ENCODE measurements around the gene WHRN. TPM values are rescaled to one million over a fixed set of nuclear protein-coding genes. Genes with fewer than 3 reads are reported as not detected.

Gene WHRN
- total RNA-seq, 1 donor from 2014 or later = 3.1 TPM

DNA sequence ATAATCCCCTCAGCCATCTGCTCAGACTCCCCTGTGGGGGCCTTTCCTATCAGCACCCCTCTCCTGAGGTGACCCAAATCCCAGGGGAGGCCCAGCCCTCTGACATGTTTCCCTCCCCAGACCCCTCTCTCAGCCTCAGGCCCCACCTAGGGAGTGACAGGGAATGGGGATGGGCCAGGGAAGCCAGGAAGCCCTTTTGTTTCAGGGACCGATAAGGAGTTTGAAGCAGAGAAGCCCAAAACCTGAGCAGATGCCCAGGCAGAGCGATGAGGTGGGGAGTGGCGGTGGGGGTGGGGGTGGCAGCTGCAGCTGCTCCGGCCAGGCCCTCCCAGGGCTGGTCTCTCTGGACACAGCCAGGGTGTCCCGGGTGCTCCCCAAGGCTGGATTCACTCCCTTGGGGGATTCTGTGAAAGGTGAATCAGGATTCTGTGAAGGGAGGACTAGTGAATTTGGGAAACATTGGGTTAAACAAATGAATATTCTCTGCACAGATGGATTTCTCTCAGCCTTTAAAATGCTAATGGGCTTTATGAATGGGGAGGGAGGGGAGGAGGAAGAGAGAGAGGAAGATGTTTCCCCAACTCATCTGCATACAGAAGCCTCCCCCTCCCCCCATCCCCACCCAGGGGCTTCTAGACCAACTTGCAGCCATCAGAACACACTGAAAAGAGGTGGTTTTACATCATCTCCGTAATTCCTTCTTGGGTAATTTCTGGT, 134.9 kb downstream of the WHRN start:
- DNase-seq = peak; percentile 46
- peaks cover 63% of the 10 kb centered on the region for H3K36me3 ChIP-seq

GRCh38 chr9:114369216-114370130, 135.8 kb downstream of the WHRN start:
- intact Hi-C loops (cut with DNase I) = no loop called here
- DNase-seq (peak; percentile 11), ATAC-seq (no peak)
- H3K36me3 ChIP-seq = peaks cover 63% of the 10 kb centered on the region
- no peak for TF ChIP-seq CTCF (IDR thresholded peaks at IDR 0.05)
- H3K4me3 ChIP-seq = no peak overlapping the region
- peak overlapping the region; percentile 55 for H3K27ac ChIP-seq
- H3K4me1 ChIP-seq = peaks cover 58% of the 10 kb centered on the region
- no peaks in the 10 kb centered on the region for H3K27me3 ChIP-seq
- H3K9me3 ChIP-seq = no peaks in the 10 kb centered on the region

More for the DNA sequence above, 134.9 kb downstream of the WHRN start:
- no peak for TF ChIP-seq CTCF (IDR thresholded peaks at IDR 0.05)
- peak overlapping the region; percentile 55 for H3K27ac ChIP-seq
- ATAC-seq = no peak
- no peaks in the 10 kb centered on the region for H3K27me3 ChIP-seq
- intact Hi-C loops (cut with DNase I) = no loop called here
- H3K9me3 ChIP-seq = no peaks in the 10 kb centered on the region
- H3K4me3 ChIP-seq = no peak overlapping the region
- peaks cover 54% of the 10 kb centered on the region for H3K4me1 ChIP-seq

- peak overlapping the region; percentile 71 for H3K27ac ChIP-seq
- no peaks in the 10 kb centered on the region for H3K9me3 ChIP-seq
- H3K27me3 ChIP-seq = no peaks in the 10 kb centered on the region
- intact Hi-C loops (cut with DNase I) = no loop called here
- peaks cover 64% of the 10 kb centered on the region for H3K4me1 ChIP-seq
- ATAC-seq = no peak
- DNase-seq = peak; percentile 55
- no peak overlapping the region for H3K4me3 ChIP-seq
- peaks cover 63% of the 10 kb centered on the region for H3K36me3 ChIP-seq
- TF ChIP-seq CTCF (IDR thresholded peaks at IDR 0.05) = no peak
These were observed 137.3 kb downstream of the WHRN start for GRCh38 chr9:114367772-114368569.

DNA sequence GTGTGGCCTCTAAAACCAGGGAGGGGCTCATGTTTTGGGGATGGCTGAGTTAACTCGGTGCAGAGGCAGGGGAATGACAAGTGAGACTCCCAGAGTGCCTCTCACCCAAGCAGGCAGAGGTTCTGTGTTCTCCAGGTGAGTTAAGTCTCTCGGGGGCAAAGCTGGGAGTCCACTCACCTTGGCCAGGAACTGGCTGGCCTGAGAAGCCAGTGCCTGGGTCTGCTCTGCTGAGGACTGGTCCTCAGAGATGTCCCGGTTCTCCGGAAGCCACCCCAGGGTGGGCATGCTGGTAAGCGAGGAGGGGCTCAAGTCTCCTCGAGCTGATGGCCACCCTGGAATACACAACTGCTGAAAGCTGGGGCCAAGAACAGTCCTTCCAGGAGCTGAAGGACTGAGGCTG, 137.9 kb downstream of the WHRN start:
- Histone ChIP-seq H3K4me3 (no peak overlapping the region), H3K9me3 (no peaks in the 10 kb centered on the region), H3K4me1 (peaks cover 58% of the 10 kb centered on the region), H3K27ac (peak overlapping the region; percentile 71), H3K27me3 (no peaks in the 10 kb centered on the region), H3K36me3 (peaks cover 69% of the 10 kb centered on the region)
- no peak for TF ChIP-seq CTCF (IDR thresholded peaks at IDR 0.05)
- ATAC-seq = no peak
- intact Hi-C loops (cut with DNase I) = no loop called here
- peak; percentile 51 for DNase-seq

- H3K4me3 ChIP-seq = no peak overlapping the region
- TF ChIP-seq CTCF (IDR thresholded peaks at IDR 0.05) = no peak
- H3K4me1 ChIP-seq = peaks cover 50% of the 10 kb centered on the region
- DNase-seq (peak; percentile 52), ATAC-seq (peak; percentile 45)
- intact Hi-C loops (cut with DNase I) = no loop called here
- peaks cover 75% of the 10 kb centered on the region for H3K36me3 ChIP-seq
- H3K27ac ChIP-seq = peak overlapping the region; percentile 71
- H3K27me3 ChIP-seq = no peaks in the 10 kb centered on the region
- H3K9me3 ChIP-seq = no peaks in the 10 kb centered on the region
These were observed 138.7 kb downstream of the WHRN start for GRCh38 chr9:114366334-114367128.
